PC-9 (cell line): ENCODE measurements around the gene SPDYE3.
"Not testable (repeated sequence)": the region's sequence is repeated elsewhere in the genome, so short reads cannot be mapped to it uniquely, and the experiment has no call there.

ENCODE experiments used
- EZH2 ChIP-seq: fragments of 200-600 bp; sonication (generic); IDR thresholded peaks from 2 replicates; pipeline ENCODE4 v1.8.0; 2017; ENCODE audit warnings: antibody characterized with exemption, low read depth
- TF ChIP-seq, protein P1 (sequence below): fragments of 200-600 bp; sonication (generic); conservative IDR thresholded peaks from 2 replicates; pipeline ENCODE4 v1.6.1; 2017; ENCODE audit warnings: mixed run types, antibody characterized with exemption, mild to moderate bottlenecking, moderate library complexity

DNA sequence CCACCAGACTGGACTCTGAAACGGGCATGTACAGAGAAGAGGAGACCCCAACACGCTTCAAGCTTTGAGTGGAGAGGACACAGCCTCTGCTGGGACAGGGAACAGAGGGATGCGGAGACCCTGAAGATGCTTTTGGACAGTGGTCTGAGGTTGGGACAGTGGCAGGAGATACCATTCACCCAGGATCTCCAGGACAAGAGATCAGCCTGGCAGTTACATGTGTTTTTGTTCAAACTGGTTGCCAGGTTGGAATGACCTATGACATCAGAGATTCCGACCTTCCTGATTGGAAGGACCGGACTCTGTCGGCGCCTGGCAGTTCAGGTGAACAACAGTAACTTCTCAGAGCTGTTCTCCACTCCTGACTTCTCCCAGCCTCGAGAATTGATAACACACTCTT is at the start of gene SPDYE3:
- TF ChIP-seq, protein P1, sequence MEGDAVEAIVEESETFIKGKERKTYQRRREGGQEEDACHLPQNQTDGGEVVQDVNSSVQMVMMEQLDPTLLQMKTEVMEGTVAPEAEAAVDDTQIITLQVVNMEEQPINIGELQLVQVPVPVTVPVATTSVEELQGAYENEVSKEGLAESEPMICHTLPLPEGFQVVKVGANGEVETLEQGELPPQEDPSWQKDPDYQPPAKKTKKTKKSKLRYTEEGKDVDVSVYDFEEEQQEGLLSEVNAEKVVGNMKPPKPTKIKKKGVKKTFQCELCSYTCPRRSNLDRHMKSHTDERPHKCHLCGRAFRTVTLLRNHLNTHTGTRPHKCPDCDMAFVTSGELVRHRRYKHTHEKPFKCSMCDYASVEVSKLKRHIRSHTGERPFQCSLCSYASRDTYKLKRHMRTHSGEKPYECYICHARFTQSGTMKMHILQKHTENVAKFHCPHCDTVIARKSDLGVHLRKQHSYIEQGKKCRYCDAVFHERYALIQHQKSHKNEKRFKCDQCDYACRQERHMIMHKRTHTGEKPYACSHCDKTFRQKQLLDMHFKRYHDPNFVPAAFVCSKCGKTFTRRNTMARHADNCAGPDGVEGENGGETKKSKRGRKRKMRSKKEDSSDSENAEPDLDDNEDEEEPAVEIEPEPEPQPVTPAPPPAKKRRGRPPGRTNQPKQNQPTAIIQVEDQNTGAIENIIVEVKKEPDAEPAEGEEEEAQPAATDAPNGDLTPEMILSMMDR, result not testable (repeated sequence)
- TF ChIP-seq EZH2, result not testable (repeated sequence)
